Nephron (organoid): ENCODE data around the gene EMX1.
A peak's percentile ranks its signal among the peaks of the same experiment; 100 is the strongest.

Experiments used
- H3K27ac Mint-ChIP-seq, 3 experiments: 2 replicates each; pipeline ENCODE4 v1.8.0; 2020; ENCODE audit warnings: mixed read lengths in 3 of 3, mild to moderate bottlenecking in 2 of 3, moderate library complexity in 1 of 3
- H3K27me3 Mint-ChIP-seq: 2 replicates; pipeline ENCODE4 v1.8.0; 2021; ENCODE audit warnings: low read depth, mild to moderate bottlenecking, moderate library complexity, mixed read lengths
- H3K36me3 Mint-ChIP-seq: 2 replicates; pipeline ENCODE4 v1.8.0; 2020; ENCODE audit warnings: low read depth, mixed read lengths
- H3K4me1 Mint-ChIP-seq: 2 replicates; pipeline ENCODE4 v1.8.0; 2020; ENCODE audit warnings: mixed read lengths
- H3K4me3 Mint-ChIP-seq, 3 experiments: 2 replicates each; pipeline ENCODE4 v1.8.0; 2020; ENCODE audit warnings: mild to moderate bottlenecking in 3 of 3, mixed read lengths in 3 of 3, moderate library complexity in 2 of 3
- H3K9me3 Mint-ChIP-seq: 2 replicates; pipeline ENCODE4 v1.8.0; 2020; ENCODE audit warnings: mixed read lengths
- CTCF ChIP-seq, 3 experiments: fragments of 200-600 bp; sonication (generic); IDR thresholded peaks; one replicate each; pipeline ENCODE4 v1.5.0; 2021; ENCODE audit warnings: antibody characterized with exemption in 3 of 3; ENCODE audit not compliant: unreplicated experiment in 3 of 3

The EMX1 gene

GRCh38 chr2:72980535-72981217 lies 63.4 kb downstream of the EMX1 start:
- TF ChIP-seq CTCF (IDR thresholded peaks at IDR 0.05; ENCODE audit: unreplicated experiment in 3 of 3) = no peak
- no peak overlapping the region for H3K4me3 Mint-ChIP-seq
- no peak overlapping the region for H3K27ac Mint-ChIP-seq
- no peaks in the 10 kb centered on the region for H3K36me3 Mint-ChIP-seq
- H3K27me3 Mint-ChIP-seq = peaks cover under 1% of the 10 kb centered on the region
- H3K4me1 Mint-ChIP-seq = peaks cover 9% of the 10 kb centered on the region
- H3K9me3 Mint-ChIP-seq = no peaks in the 10 kb centered on the region

- Mint-ChIP-seq H3K27me3 (no peaks in the 10 kb centered on the region), H3K4me3 (no peak overlapping the region), H3K36me3 (no peaks in the 10 kb centered on the region), H3K9me3 (no peaks in the 10 kb centered on the region), H3K4me1 (peaks cover 9% of the 10 kb centered on the region), H3K27ac (no peak overlapping the region)
- no peak for TF ChIP-seq CTCF (IDR thresholded peaks at IDR 0.05; ENCODE audit: unreplicated experiment in 3 of 3)
Observed at GRCh38 chr2:72981536-72981935, 64.2 kb downstream of the EMX1 start.

- peaks cover 9% of the 10 kb centered on the region for H3K4me1 Mint-ChIP-seq
- H3K27me3 Mint-ChIP-seq = no peaks in the 10 kb centered on the region
- H3K27ac Mint-ChIP-seq = no peak overlapping the region
- no peaks in the 10 kb centered on the region for H3K9me3 Mint-ChIP-seq
- no peaks in the 10 kb centered on the region for H3K36me3 Mint-ChIP-seq
- TF ChIP-seq CTCF (IDR thresholded peaks at IDR 0.05; ENCODE audit: unreplicated experiment in 3 of 3) = no peak
- no peak overlapping the region for H3K4me3 Mint-ChIP-seq
Observed at GRCh38 chr2:72982219-72982618, 64.9 kb downstream of the EMX1 start.

- H3K27ac Mint-ChIP-seq = peak overlapping the region in 1 of 3 experiments; percentile 93
- no peaks in the 10 kb centered on the region for H3K36me3 Mint-ChIP-seq
- H3K27me3 Mint-ChIP-seq = no peaks in the 10 kb centered on the region
- H3K4me1 Mint-ChIP-seq = peaks cover 9% of the 10 kb centered on the region
- H3K4me3 Mint-ChIP-seq = no peak overlapping the region
- H3K9me3 Mint-ChIP-seq = no peaks in the 10 kb centered on the region
- no peak for TF ChIP-seq CTCF (IDR thresholded peaks at IDR 0.05; ENCODE audit: unreplicated experiment in 3 of 3)
Observed at GRCh38 chr2:72982781-72983499, 65.6 kb downstream of the EMX1 start.

- Mint-ChIP-seq H3K27ac (peak overlapping the region; percentile 35 to 93 (median 72)), H3K36me3 (no peaks in the 10 kb centered on the region), H3K27me3 (no peaks in the 10 kb centered on the region), H3K4me3 (no peak overlapping the region), H3K9me3 (no peaks in the 10 kb centered on the region), H3K4me1 (peaks cover 9% of the 10 kb centered on the region)
- TF ChIP-seq CTCF (IDR thresholded peaks at IDR 0.05; ENCODE audit: unreplicated experiment in 3 of 3) = no peak
Observed at GRCh38 chr2:72983500-72984161, 66.3 kb downstream of the EMX1 start.
